SK-N-SH (cell line): Measurements from ENCODE around the gene MAP1LC3A. TPM values are rescaled to one million over a fixed set of nuclear protein-coding genes. Genes with fewer than 3 reads are reported as not detected.

Source experiments
- CTCF ChIA-PET: fragments of 300-600, 350-600 bp; formaldehyde crosslinking; extraction: SDS; loops from one replicate; lab custom pipeline; 2021; lab: Yijun Ruan, JAX
- POLR2A ChIA-PET: fragments of 350-600 bp; sonication (Branson Sonifier 250); formaldehyde crosslinking; extraction: SDS; loops from one replicate; lab custom pipeline; 2020; ENCODE audit warnings: antibody characterized with exemption, inconsistent platforms; lab: Yijun Ruan, JAX
- DNase-seq: peaks from one replicate; pipeline ENCODE4 v3.0.0; 2012
- H2AFZ ChIP-seq: fragments of 200-600 bp; sonication (generic); 2 replicates; pipeline ENCODE4 v1.8.1; 2016; ENCODE audit warnings: antibody characterized with exemption, mild to moderate bottlenecking, low read depth
- H3F3A ChIP-seq: fragments of 200-600 bp; sonication (generic); replicated peaks from 2 replicates; pipeline ENCODE3; 2016; ENCODE audit warnings: antibody characterized with exemption, mild to moderate bottlenecking; ENCODE audit not compliant: insufficient read depth
- H3K27ac ChIP-seq, 2 experiments: fragments of 200-500 bp in 1 of 2; fragments of 200-600 bp in 1 of 2; sonication (Bioruptor generic) in 1 of 2; sonication (generic), shearing (Covaris generic) in 1 of 2; 2 replicates each; pipeline versions ENCODE4 v1.5.1 to v1.6.1; 2014 to 2016; ENCODE audit warnings: low read depth in 2 of 2, inconsistent platforms in 1 of 2, low read length in 1 of 2, mild to moderate bottlenecking in 1 of 2, mixed read lengths in 1 of 2
- H3K27me3 ChIP-seq: fragments of 200-600 bp; sonication (generic), shearing (Covaris generic); 2 replicates; pipeline ENCODE4 v1.6.1; 2016; ENCODE audit warnings: mixed run types; ENCODE audit not compliant: insufficient read depth
- H3K36me3 ChIP-seq, 2 experiments: fragments of 200-500 bp in 1 of 2; fragments of 200-600 bp in 1 of 2; sonication (Bioruptor generic) in 1 of 2; sonication (generic) in 1 of 2; replicated peaks in 1 of 2; 2 replicates each; pipeline versions ENCODE3 to v1.5.1; 2014 to 2016; ENCODE audit warnings: low read length in 1 of 2, mild to moderate bottlenecking in 1 of 2; ENCODE audit not compliant: insufficient read depth in 2 of 2, control insufficient read depth in 1 of 2
- H3K4me1 ChIP-seq, 2 experiments: fragments of 200-500 bp in 1 of 2; fragments of 200-600 bp in 1 of 2; sonication (Bioruptor generic) in 1 of 2; sonication (generic), shearing (Covaris generic) in 1 of 2; 2 replicates each; pipeline versions ENCODE4 v1.5.1 to v1.6.1; 2014 to 2016; ENCODE audit warnings: low read depth in 1 of 2, low read length in 1 of 2, mixed run types in 1 of 2; ENCODE audit not compliant: insufficient read depth in 2 of 2, control insufficient read depth in 1 of 2
- H3K4me2 ChIP-seq: fragments of 200-600 bp; sonication (generic), shearing (Covaris generic); 2 replicates; pipeline ENCODE4 v1.6.1; 2017; ENCODE audit warnings: mixed run types
- H3K4me3 ChIP-seq, 2 experiments: fragments of 200-500 bp in 1 of 2; fragments of 200-600 bp in 1 of 2; sonication (Bioruptor generic) in 1 of 2; sonication (generic), shearing (Covaris generic) in 1 of 2; 2 replicates each; pipeline versions ENCODE4 v1.5.1 to v1.8.1; 2014 to 2016; ENCODE audit warnings: low read depth in 2 of 2, inconsistent platforms in 1 of 2, low read length in 1 of 2, mild to moderate bottlenecking in 1 of 2, mixed read lengths in 1 of 2, moderate library complexity in 1 of 2
- H3K79me2 ChIP-seq: fragments of 200-600 bp; sonication (generic); 2 replicates; pipeline ENCODE4 v1.8.1; 2017; ENCODE audit warnings: mild to moderate bottlenecking; ENCODE audit not compliant: insufficient read depth
- H3K9ac ChIP-seq: fragments of 200-600 bp; sonication (generic); 2 replicates; pipeline ENCODE4 v1.6.1; 2017; ENCODE audit warnings: mixed run types
- H3K9me2 ChIP-seq: fragments of 200-600 bp; sonication (generic); 2 replicates; pipeline ENCODE4 v1.6.1; 2017; ENCODE audit warnings: mixed run types
- H3K9me3 ChIP-seq: fragments of 200-600 bp; sonication (generic); 2 replicates; pipeline ENCODE4 v1.6.1; 2017; ENCODE audit warnings: mixed run types, mild to moderate bottlenecking, moderate library complexity
- H4K20me1 ChIP-seq: fragments of 200-600 bp; sonication (generic); 2 replicates; pipeline ENCODE4 v1.6.1; 2017; ENCODE audit warnings: mild to moderate bottlenecking, mixed run types; ENCODE audit not compliant: insufficient read depth
- CHD2 ChIP-seq: fragments of 150-350 bp; IDR thresholded peaks from 2 replicates; pipeline ENCODE4 v1.6.1; 2018; ENCODE audit warnings: low read length; ENCODE audit not compliant: partially characterized antibody
- ELF1 ChIP-seq: IDR thresholded peaks from 2 replicates; pipeline ENCODE4 v1.4.0; 2012
- FOSL2 ChIP-seq: IDR thresholded peaks from 2 replicates; pipeline ENCODE4 v1.4.0; 2012; ENCODE audit warnings: low read depth, mild to moderate bottlenecking, moderate library complexity, borderline replicate concordance
- FOXJ3 ChIP-seq: sonication (generic); formaldehyde crosslinking; IDR thresholded peaks from 2 replicates; pipeline ENCODE4 v1.5.1; 2020; ENCODE audit warnings: mild to moderate bottlenecking, missing genetic modification reagents
- FOXM1 ChIP-seq: IDR thresholded peaks from 2 replicates; pipeline ENCODE4 v1.4.0; 2012; ENCODE audit warnings: low read depth, mild to moderate bottlenecking
- IRF3 ChIP-seq: fragments of 150-350 bp; IDR thresholded peaks from 2 replicates; pipeline ENCODE4 v1.6.1; 2016; ENCODE audit warnings: mild to moderate bottlenecking, low read depth, low read length
- MEF2A ChIP-seq: IDR thresholded peaks from 2 replicates; pipeline ENCODE4 v1.4.0; 2012; ENCODE audit warnings: low read depth, borderline replicate concordance
- MXI1 ChIP-seq: IDR thresholded peaks from 2 replicates; pipeline ENCODE4 v1.6.1; 2012; ENCODE audit warnings: mild to moderate bottlenecking, low read depth, low read length, improper control_type of control experiment
- NRF1 ChIP-seq: IDR thresholded peaks from 2 replicates; pipeline ENCODE4 v1.6.1; 2012; ENCODE audit warnings: low read depth, mild to moderate bottlenecking, low read length
- PBX3 ChIP-seq: IDR thresholded peaks from 2 replicates; pipeline ENCODE4; 2012
- RAD21 ChIP-seq: IDR thresholded peaks from 2 replicates; pipeline ENCODE4 v1.6.1; 2012; ENCODE audit warnings: mild to moderate bottlenecking, low read length
- REST ChIP-seq: IDR thresholded peaks from 2 replicates; pipeline ENCODE4 v1.6.1; 2012; ENCODE audit warnings: mild to moderate bottlenecking, low read depth, low read length, moderate library complexity
- RXRA ChIP-seq: IDR thresholded peaks from 2 replicates; pipeline ENCODE4 v1.4.0; 2012; ENCODE audit warnings: low read depth, mild to moderate bottlenecking, borderline replicate concordance
- SIN3A ChIP-seq: IDR thresholded peaks from 2 replicates; pipeline ENCODE4 v1.6.1; 2012; ENCODE audit warnings: low read depth, mild to moderate bottlenecking, low read length, moderate library complexity, borderline replicate concordance
- SMC3 ChIP-seq: IDR thresholded peaks from 2 replicates; pipeline ENCODE4 v1.6.1; 2012; ENCODE audit warnings: low read depth, low read length, improper control_type of control experiment
- TAF1 ChIP-seq: IDR thresholded peaks from 2 replicates; pipeline ENCODE4 v1.6.1; 2012; ENCODE audit warnings: low read depth, mild to moderate bottlenecking, low read length, moderate library complexity, borderline replicate concordance
- ZBTB33 ChIP-seq: IDR thresholded peaks from 2 replicates; pipeline ENCODE4 v1.4.0; 2012; ENCODE audit warnings: low read depth, borderline replicate concordance
- WGBS: methylation state at CpG from one replicate; pipeline ENCODE4 v1.1.6; 2017; ENCODE audit warnings: low lambda C conversion rate; 5-methylcytosine and 5-hydroxymethylcytosine counted together
- polyA plus RNA-seq, 3 experiments: library from polyadenylated mRNA; depleted of rRNA; stranded (reverse); fragments of >200 nt; gene quantifications; 2 replicates each; pipeline ENCODE4 v1.2.3, GENCODE V29; 2012

The MAP1LC3A gene
- polyA plus RNA-seq, 1 of the 3 experiments (the other 2 are of a cell fraction), result 24.9 TPM

- TF ChIP-seq IRF3 (no peak), RAD21 (peak; percentile 59)
Measured at GRCh38 chr20:34538671-34539123, 19.8 kb upstream of the MAP1LC3A start (continued).

GRCh38 chr20:34539756-34540155, 18.8 kb upstream of the MAP1LC3A start:
- no peak for TF ChIP-seq SIN3A
- TF ChIP-seq PBX3, result no peak
- no peak for TF ChIP-seq MEF2A
- TF ChIP-seq CHD2, result no peak
- no peak for TF ChIP-seq ZBTB33
- no peak for TF ChIP-seq NRF1
- no peak for TF ChIP-seq ELF1
- no peak for TF ChIP-seq RAD21
- TF ChIP-seq FOXJ3 (CRISPR knock-in tag), result no peak
- TF ChIP-seq REST, result no peak
- TF ChIP-seq FOSL2, result no peak
- no peak for TF ChIP-seq MXI1
- no peak for TF ChIP-seq RXRA
- TF ChIP-seq FOXM1, result no peak
- TF ChIP-seq SMC3, result no peak
- TF ChIP-seq TAF1, result no peak
- TF ChIP-seq, all 33 proteins: peak for 0
- DNase-seq, result no peak
- H3K27ac ChIP-seq, result no peak overlapping the region
- H3K9ac ChIP-seq, result no peak overlapping the region
- WGBS, result 94% methylated on average over 8 of the region's 8 CpGs
- peaks cover 8% of the 10 kb centered on the region for H3F3A ChIP-seq
- no peaks in the 10 kb centered on the region for H3K9me3 ChIP-seq
- no peaks in the 10 kb centered on the region for H3K27me3 ChIP-seq
- H3K4me1 ChIP-seq, result no peaks in the 10 kb centered on the region
- no peak overlapping the region for H3K4me3 ChIP-seq
- H3K9me2 ChIP-seq, result no peaks in the 10 kb centered on the region
- CTCF ChIA-PET, result interaction anchor here (0.6 to 3.6 kb wide), 9 partner anchors 7 to 230 kb away, joined by 3 to 26 read pairs (median 4); no protein-coding TSS in a partner anchor
- peaks cover 33 to 61% of the 10 kb centered on the region in 2 experiments for H3K36me3 ChIP-seq
- H3K4me2 ChIP-seq, result no peak overlapping the region
- H3K79me2 ChIP-seq, result no peaks in the 10 kb centered on the region; the same call in 1 of the 2 replicates
- peaks cover 6% of the 10 kb centered on the region; the same call in 1 of the 2 replicates for H4K20me1 ChIP-seq
- H2AFZ ChIP-seq, result no peak overlapping the region
- POLR2A ChIA-PET, result no interaction called here
